ENCODE data around the gene RASSF10.

DNA sequence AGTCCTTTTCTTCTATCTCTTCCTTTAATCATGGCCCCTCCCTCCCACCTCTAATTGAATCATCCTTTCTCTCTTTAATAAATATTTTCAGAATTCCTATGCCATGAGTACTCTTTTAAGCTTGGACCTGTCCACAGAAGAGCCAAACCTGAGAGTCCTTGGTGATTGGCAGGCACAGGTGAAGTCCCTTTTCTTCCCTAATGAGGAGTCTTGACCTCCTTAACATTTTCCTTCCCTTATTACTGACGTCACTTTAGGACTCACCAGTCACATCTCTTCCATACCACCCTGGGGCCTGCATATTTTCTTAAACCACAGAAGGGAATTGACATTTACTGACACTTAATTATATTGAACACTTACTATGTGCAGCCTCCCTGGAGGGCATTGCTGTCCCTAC, 41.0 kb upstream of the RASSF10 start:
- TF ChIP-seq, protein P1, sequence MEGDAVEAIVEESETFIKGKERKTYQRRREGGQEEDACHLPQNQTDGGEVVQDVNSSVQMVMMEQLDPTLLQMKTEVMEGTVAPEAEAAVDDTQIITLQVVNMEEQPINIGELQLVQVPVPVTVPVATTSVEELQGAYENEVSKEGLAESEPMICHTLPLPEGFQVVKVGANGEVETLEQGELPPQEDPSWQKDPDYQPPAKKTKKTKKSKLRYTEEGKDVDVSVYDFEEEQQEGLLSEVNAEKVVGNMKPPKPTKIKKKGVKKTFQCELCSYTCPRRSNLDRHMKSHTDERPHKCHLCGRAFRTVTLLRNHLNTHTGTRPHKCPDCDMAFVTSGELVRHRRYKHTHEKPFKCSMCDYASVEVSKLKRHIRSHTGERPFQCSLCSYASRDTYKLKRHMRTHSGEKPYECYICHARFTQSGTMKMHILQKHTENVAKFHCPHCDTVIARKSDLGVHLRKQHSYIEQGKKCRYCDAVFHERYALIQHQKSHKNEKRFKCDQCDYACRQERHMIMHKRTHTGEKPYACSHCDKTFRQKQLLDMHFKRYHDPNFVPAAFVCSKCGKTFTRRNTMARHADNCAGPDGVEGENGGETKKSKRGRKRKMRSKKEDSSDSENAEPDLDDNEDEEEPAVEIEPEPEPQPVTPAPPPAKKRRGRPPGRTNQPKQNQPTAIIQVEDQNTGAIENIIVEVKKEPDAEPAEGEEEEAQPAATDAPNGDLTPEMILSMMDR (IDR thresholded peaks at IDR 0.05): no peak
- TF ChIP-seq POLR2AphosphoS5 (IDR thresholded peaks at IDR 0.05) (no peak), POLR2A (IDR thresholded peaks at IDR 0.05) (no peak)

All from upper lobe of left lung (tissue), 4 donors.